ENCODE measurements around the gene TUBGCP6. TPM values are rescaled to one million over a fixed set of nuclear protein-coding genes. Genes with fewer than 3 reads are reported as not detected.

TUBGCP6 gene
- total and polyA plus RNA-seq, 10 of the 15 experiments (the other 5 are each of a cell fraction or from before 2014, with no cell fraction given): 0.74 to 41.4 (median 19.4) TPM

- no peaks in the 10 kb centered on the region for H3K4me1 ChIP-seq (ENCODE audit: control insufficient read depth, insufficient read depth, low read length)
- H3K79me2 ChIP-seq (ENCODE audit: control insufficient read depth, insufficient read depth, low read length): no peaks in the 10 kb centered on the region
- DNase-seq (ENCODE audit: low read depth, low spot score) (no peak), ATAC-seq (no peak), FAIRE-seq (no peak)
- CTCF ChIA-PET: no interaction called here
- H3K27ac ChIP-seq (ENCODE audit: control insufficient read depth, insufficient read depth): no peak overlapping the region
- H3K27me3 ChIP-seq (replicated peaks in 1 of 2; ENCODE audit: control insufficient read depth in 2 of 2, insufficient read depth in 2 of 2, low read length in 1 of 2): no peaks in the 10 kb centered on the region
- intact Hi-C loops (cut with micrococcal nuclease; ENCODE audit: unreplicated experiment): no loop called here
- BruUV-seq (replicated peaks): no TSS peak
- SMC1A ChIA-PET (ENCODE audit: uncharacterized antibody, unreplicated experiment): no interaction called here
- RAD21 ChIA-PET (ENCODE audit: unreplicated experiment): no interaction called here
- no peaks in the 10 kb centered on the region for H3K9me3 ChIP-seq (replicated peaks; ENCODE audit: control insufficient read depth, insufficient read depth, low read length)
- 95% methylated on average over 21 of the region's 21 CpGs for WGBS (ENCODE audit: insufficient coverage, insufficient replicate concordance, low lambda C conversion rate, missing lambda C conversion rate)
- POLR2A ChIA-PET: no interaction called here
- no peaks in the 10 kb centered on the region for H4K20me1 ChIP-seq (ENCODE audit: control insufficient read depth, insufficient read depth)
- H3K4me3 ChIP-seq: no peak overlapping the region
- H3K9ac ChIP-seq (ENCODE audit: control insufficient read depth, insufficient read depth, low read length): no peak overlapping the region
- no peak overlapping the region for H3K4me2 ChIP-seq (ENCODE audit: control insufficient read depth, insufficient read depth)
- in situ Hi-C loops (cut with MboI): loop anchor here (5.0 kb wide), 1 partner anchor 49 kb away; the partner anchor contains the start of gene DENND6B
- H3K36me3 ChIP-seq (ENCODE audit: control insufficient read depth in 2 of 2, insufficient read depth in 2 of 2, low read length in 1 of 2): peaks cover 0 to 43% of the 10 kb centered on the region in 2 experiments; a peak in 3 of 4 replicates
- no peak overlapping the region for H2AFZ ChIP-seq (ENCODE audit: control insufficient read depth, low read depth, low read length)
- no peak for TF ChIP-seq CEBPB (IDR thresholded peaks at IDR 0.05; ENCODE audit: borderline replicate concordance in 1 of 2, low read depth in 2 of 2, low read length in 2 of 2)
- TF ChIP-seq IKZF1 (conservative IDR thresholded peaks at IDR 0.05): no peak
- no peak for TF ChIP-seq FOXM1 (IDR thresholded peaks at IDR 0.05; ENCODE audit: low read depth, low read length)
- no peak for TF ChIP-seq ZBTB33 (IDR thresholded peaks at IDR 0.05)
- TF ChIP-seq ZSCAN29 (IDR thresholded peaks at IDR 0.05): no peak
- no peak for TF ChIP-seq SUPT20H (IDR thresholded peaks at IDR 0.05; ENCODE audit: borderline replicate concordance, control insufficient read depth, low read depth, low read length)
- no peak for TF ChIP-seq JUNB (IDR thresholded peaks at IDR 0.05)
- TF ChIP-seq NFIC (IDR thresholded peaks at IDR 0.05; ENCODE audit: low read depth, low read length): no peak
- TF ChIP-seq, protein P1, sequence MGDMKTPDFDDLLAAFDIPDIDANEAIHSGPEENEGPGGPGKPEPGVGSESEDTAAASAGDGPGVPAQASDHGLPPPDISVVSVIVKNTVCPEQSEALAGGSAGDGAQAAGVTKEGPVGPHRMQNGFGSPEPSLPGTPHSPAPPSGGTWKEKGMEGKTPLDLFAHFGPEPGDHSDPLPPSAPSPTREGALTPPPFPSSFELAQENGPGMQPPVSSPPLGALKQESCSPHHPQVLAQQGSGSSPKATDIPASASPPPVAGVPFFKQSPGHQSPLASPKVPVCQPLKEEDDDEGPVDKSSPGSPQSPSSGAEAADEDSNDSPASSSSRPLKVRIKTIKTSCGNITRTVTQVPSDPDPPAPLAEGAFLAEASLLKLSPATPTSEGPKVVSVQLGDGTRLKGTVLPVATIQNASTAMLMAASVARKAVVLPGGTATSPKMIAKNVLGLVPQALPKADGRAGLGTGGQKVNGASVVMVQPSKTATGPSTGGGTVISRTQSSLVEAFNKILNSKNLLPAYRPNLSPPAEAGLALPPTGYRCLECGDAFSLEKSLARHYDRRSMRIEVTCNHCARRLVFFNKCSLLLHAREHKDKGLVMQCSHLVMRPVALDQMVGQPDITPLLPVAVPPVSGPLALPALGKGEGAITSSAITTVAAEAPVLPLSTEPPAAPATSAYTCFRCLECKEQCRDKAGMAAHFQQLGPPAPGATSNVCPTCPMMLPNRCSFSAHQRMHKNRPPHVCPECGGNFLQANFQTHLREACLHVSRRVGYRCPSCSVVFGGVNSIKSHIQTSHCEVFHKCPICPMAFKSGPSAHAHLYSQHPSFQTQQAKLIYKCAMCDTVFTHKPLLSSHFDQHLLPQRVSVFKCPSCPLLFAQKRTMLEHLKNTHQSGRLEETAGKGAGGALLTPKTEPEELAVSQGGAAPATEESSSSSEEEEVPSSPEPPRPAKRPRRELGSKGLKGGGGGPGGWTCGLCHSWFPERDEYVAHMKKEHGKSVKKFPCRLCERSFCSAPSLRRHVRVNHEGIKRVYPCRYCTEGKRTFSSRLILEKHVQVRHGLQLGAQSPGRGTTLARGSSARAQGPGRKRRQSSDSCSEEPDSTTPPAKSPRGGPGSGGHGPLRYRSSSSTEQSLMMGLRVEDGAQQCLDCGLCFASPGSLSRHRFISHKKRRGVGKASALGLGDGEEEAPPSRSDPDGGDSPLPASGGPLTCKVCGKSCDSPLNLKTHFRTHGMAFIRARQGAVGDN (IDR thresholded peaks at IDR 0.05): no peak
- no peak for TF ChIP-seq TBL1XR1 (IDR thresholded peaks at IDR 0.05; ENCODE audit: low read depth, low read length)
- TF ChIP-seq NR2C1 (IDR thresholded peaks at IDR 0.05): no peak
- TF ChIP-seq, protein P2, sequence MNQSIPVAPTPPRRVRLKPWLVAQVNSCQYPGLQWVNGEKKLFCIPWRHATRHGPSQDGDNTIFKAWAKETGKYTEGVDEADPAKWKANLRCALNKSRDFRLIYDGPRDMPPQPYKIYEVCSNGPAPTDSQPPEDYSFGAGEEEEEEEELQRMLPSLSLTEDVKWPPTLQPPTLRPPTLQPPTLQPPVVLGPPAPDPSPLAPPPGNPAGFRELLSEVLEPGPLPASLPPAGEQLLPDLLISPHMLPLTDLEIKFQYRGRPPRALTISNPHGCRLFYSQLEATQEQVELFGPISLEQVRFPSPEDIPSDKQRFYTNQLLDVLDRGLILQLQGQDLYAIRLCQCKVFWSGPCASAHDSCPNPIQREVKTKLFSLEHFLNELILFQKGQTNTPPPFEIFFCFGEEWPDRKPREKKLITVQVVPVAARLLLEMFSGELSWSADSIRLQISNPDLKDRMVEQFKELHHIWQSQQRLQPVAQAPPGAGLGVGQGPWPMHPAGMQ (IDR thresholded peaks at IDR 0.05; ENCODE audit: borderline replicate concordance): no peak
- no peak for TF ChIP-seq SREBF1 (IDR thresholded peaks at IDR 0.05; ENCODE audit: low read length)
- no peak for TF ChIP-seq CEBPZ (IDR thresholded peaks at IDR 0.05; ENCODE audit: low read depth, low read length)
- no peak for TF ChIP-seq EGR1 (IDR thresholded peaks at IDR 0.05; ENCODE audit: borderline replicate concordance in 1 of 2, low read depth in 2 of 2, low read length in 2 of 2)
These were observed 33.6 kb upstream of the TUBGCP6 start for GRCh38 chr22:50278461-50278860.
